HG03064 (cell line): ENCODE data around the gene CORT.
"Not testable (repeated sequence)": the region's sequence is repeated elsewhere in the genome, so short reads cannot be mapped to it uniquely, and the experiment has no call there.

Source experiments
- ATAC-seq: cut with Tn5 transposase; IDR thresholded peaks from one replicate; pipeline ENCODE4 v1.9.1; 2021; ENCODE audit warnings: low read depth; ENCODE audit not compliant: unreplicated experiment

Gene CORT

GRCh38 chr1:10474309-10474612, 24.4 kb downstream of the CORT start:
- ATAC-seq = not testable (repeated sequence)

GRCh38 chr1:10474613-10475507, 25.0 kb downstream of the CORT start, which contains the start of gene PEX14:
TSS of gene PEX14 (plus strand) at chr1:10474950. CDS start at chr1:10474967, 17 bp downstream.
- ATAC-seq = peak; percentile 51

GRCh38 chr1:10475510-10475909, 25.7 kb downstream of the CORT start:
- no peak for ATAC-seq

GRCh38 chr1:10479296-10479695, 29.5 kb downstream of the CORT start:
- ATAC-seq = no peak

- ATAC-seq = no peak
Measured at GRCh38 chr1:10480614-10481013, 30.8 kb downstream of the CORT start.

GRCh38 chr1:10484521-10484920, 34.7 kb downstream of the CORT start:
- ATAC-seq = no peak

- no peak for ATAC-seq
Measured at GRCh38 chr1:10489291-10490055, 39.6 kb downstream of the CORT start.

GRCh38 chr1:10490286-10490970, 40.6 kb downstream of the CORT start:
- no peak for ATAC-seq

GRCh38 chr1:10494418-10494753, 44.6 kb downstream of the CORT start:
- ATAC-seq = no peak

- ATAC-seq = peak; percentile 55
Measured at GRCh38 chr1:10494754-10495474, 45.1 kb downstream of the CORT start.

- ATAC-seq = no peak
Measured at GRCh38 chr1:10495475-10495817, 45.6 kb downstream of the CORT start.

GRCh38 chr1:10495952-10496351, 46.1 kb downstream of the CORT start:
- ATAC-seq = no peak

- ATAC-seq = no peak
Measured at GRCh38 chr1:10497109-10497508, 47.3 kb downstream of the CORT start.

GRCh38 chr1:10498231-10498630, 48.4 kb downstream of the CORT start:
- ATAC-seq = no peak
